C1 segment of cervical spinal cord (tissue), 14 donors: ENCODE data around the gene RALGAPB.
A peak's percentile ranks its signal among the peaks of the same experiment; 100 is the strongest.

Source experiments
- DNase-seq, 14 donors: peaks; one replicate each; lab custom pipeline; 2025; lab: John Stamatoyannopoulos, UW

RALGAPB gene

GRCh38 chr20:38545771-38546170 is 73.1 kb downstream of the RALGAPB start:
- no peak for DNase-seq

GRCh38 chr20:38547288-38548085 is 74.8 kb downstream of the RALGAPB start:
- no peak for DNase-seq

GRCh38 chr20:38548356-38549083 is 75.9 kb downstream of the RALGAPB start:
- no peak for DNase-seq

GRCh38 chr20:38550274-38550673 is 77.6 kb downstream of the RALGAPB start:
- no peak for DNase-seq

GRCh38 chr20:38551056-38551626 is 78.5 kb downstream of the RALGAPB start:
- DNase-seq = no peak

- DNase-seq = no peak
Observed at GRCh38 chr20:38554986-38555385, 82.3 kb downstream of the RALGAPB start.

- DNase-seq = no peak
Observed at GRCh38 chr20:38555395-38555794, 82.8 kb downstream of the RALGAPB start.

- DNase-seq = no peak
Observed at GRCh38 chr20:38557174-38557573, 84.5 kb downstream of the RALGAPB start.

GRCh38 chr20:38558596-38559360 is 86.1 kb downstream of the RALGAPB start:
- DNase-seq = no peak

- DNase-seq = no peak
Observed at GRCh38 chr20:38559764-38560163, 87.1 kb downstream of the RALGAPB start.

- no peak for DNase-seq
Observed at GRCh38 chr20:38563802-38564431, 91.3 kb downstream of the RALGAPB start.

- DNase-seq = no peak
Observed at GRCh38 chr20:38564680-38565079, 92.0 kb downstream of the RALGAPB start.

GRCh38 chr20:38566036-38566598 is 93.5 kb downstream of the RALGAPB start:
- DNase-seq = no peak

GRCh38 chr20:38569747-38570525 is 97.3 kb downstream of the RALGAPB start:
- DNase-seq = no peak

GRCh38 chr20:38573413-38573812 is 100.8 kb downstream of the RALGAPB start:
- no peak for DNase-seq

GRCh38 chr20:38579219-38579910 is 106.7 kb downstream of the RALGAPB start:
- DNase-seq = no peak

GRCh38 chr20:38579921-38580320 is 107.3 kb downstream of the RALGAPB start:
- no peak for DNase-seq

GRCh38 chr20:38581013-38581412 is 108.4 kb downstream of the RALGAPB start, which contains the start of gene ADIG:
ADIG (plus strand) TSS chr20:38581197; CDS start chr20:38581251, 54 bp downstream.
- DNase-seq = peak in 12 of 14 donors; percentile 8 to 86 (median 55)

GRCh38 chr20:38581830-38582358 is 109.3 kb downstream of the RALGAPB start:
- DNase-seq = no peak
